Activated naive CD4-positive, alpha-beta T cell treated with anti-CD3 and anti-CD28 coated beads, Interleukin-2, amount 50 U/mL, for 72 hours (primary cell): ENCODE results near the gene ZNF285. TPM values are rescaled to one million over a fixed set of nuclear protein-coding genes. Genes with fewer than 3 reads are reported as not detected.
"Not testable (repeated sequence)": the region's sequence is repeated elsewhere in the genome, so short reads cannot be mapped to it uniquely, and the experiment has no call there.

ENCODE experiments used
- ATAC-seq, 2 donors: fragments of 150-1000 bp; cut with Tn5 transposase; 2 replicates each; pipeline ENCODE4 v1.10.0; 2021; ENCODE audit warnings: mild to moderate bottlenecking in 2 of 2, moderate library complexity in 2 of 2
- DNase-seq, 2 donors: peaks; one replicate each; pipeline ENCODE4 v3.0.0; 2021 to 2022; ENCODE audit warnings: low spot score in 2 of 2
- H3K27ac Mint-ChIP-seq, 2 donors: one replicate each; pipeline ENCODE4 v1.8.0; 2022; ENCODE audit warnings: mild to moderate bottlenecking in 2 of 2, mixed read lengths in 2 of 2
- H3K36me3 Mint-ChIP-seq, 2 donors: one replicate each; pipeline ENCODE4 v1.8.0; 2022; ENCODE audit warnings: mixed read lengths in 2 of 2
- H3K9me3 Mint-ChIP-seq, 2 donors: one replicate each; pipeline ENCODE4 v1.8.0; 2022; ENCODE audit warnings: mixed read lengths in 2 of 2
- total RNA-seq, 2 donors: library from RNA; stranded (reverse); gene quantifications; one replicate each; pipeline ENCODE4 v1.2.3, GENCODE V29; 2022

The ZNF285 gene
- total RNA-seq, 2 donors from 2014 or later: 2.0 to 2.4 TPM

GRCh38 chr19:44334639-44335038 is 66.8 kb downstream of the ZNF285 start:
- Mint-ChIP-seq H3K9me3 (peaks cover 41 to 49% of the 10 kb centered on the region in 2 donors), H3K36me3 (peaks cover 21 to 70% of the 10 kb centered on the region in 2 donors)
- not testable (repeated sequence) for ATAC-seq, DNase-seq, H3K27ac Mint-ChIP-seq

Other genes with a start within 250 kb of the ZNF285 start
- gene ZNF226, start 236.5 kb downstream of the ZNF285 start, total RNA-seq: 10 to 100 TPM; 12.2 to 14.6 TPM
- gene ZNF227, start 189.1 kb downstream of the ZNF285 start, total RNA-seq: 10 to 100 TPM; 20.2 TPM
- gene ZNF233, start 141.7 kb downstream of the ZNF285 start, total RNA-seq: under 1 TPM in 1 of 2 donors, not detected in 1; 0.52 TPM
- gene ZNF235, start 96.6 kb downstream of the ZNF285 start, total RNA-seq: 1 to 10 TPM; 1.5 to 3.3 TPM
- gene ZNF112, start 44.9 kb downstream of the ZNF285 start, total RNA-seq: not detected
- 1 to 10 TPM in 1 of 2 donors, under 1 TPM in 1; 0.09 to 1.2 TPM for gene ZNF229, start 46.9 kb upstream of the ZNF285 start, total RNA-seq
- gene ZNF180, start 98.9 kb upstream of the ZNF285 start, total RNA-seq: 1 to 10 TPM; 8.2 to 9.6 TPM
- gene CEACAM20, start 128.1 kb upstream of the ZNF285 start, total RNA-seq: not detected
- gene IGSF23, start 212.0 kb upstream of the ZNF285 start, total RNA-seq: not detected
- gene PVR, start 242.3 kb upstream of the ZNF285 start, total RNA-seq: 10 to 100 TPM; 18.2 to 23.4 TPM